ENCODE data around the gene NAT8L.

The NAT8L gene

GRCh38 chr4:2044542-2045517 lies 14.3 kb upstream of the NAT8L start:
- no peak for DNase-seq (ENCODE audit: low read depth, low spot score)
- H3K4me3 ChIP-seq (ENCODE audit: low read length), result no peak overlapping the region

GRCh38 chr4:2045518-2045951 lies 13.6 kb upstream of the NAT8L start:
- no peak for DNase-seq (ENCODE audit: low read depth, low spot score)

GRCh38 chr4:2046031-2046961 lies 12.8 kb upstream of the NAT8L start:
- no peak for DNase-seq (ENCODE audit: low read depth, low spot score)

More at GRCh38 chr4:2045518-2045951, 13.6 kb upstream of the NAT8L start:
- H3K4me3 ChIP-seq (ENCODE audit: low read length), result no peak overlapping the region

GRCh38 chr4:2047031-2047660 lies 12.0 kb upstream of the NAT8L start:
- no peak for DNase-seq (ENCODE audit: low read depth, low spot score)

More at GRCh38 chr4:2046031-2046961, 12.8 kb upstream of the NAT8L start:
- no peak overlapping the region for H3K4me3 ChIP-seq (ENCODE audit: low read length)

GRCh38 chr4:2047781-2048581 lies 11.1 kb upstream of the NAT8L start:
- no peak overlapping the region for H3K4me3 ChIP-seq (ENCODE audit: low read length)
- DNase-seq (ENCODE audit: low read depth, low spot score), result no peak

More at GRCh38 chr4:2047031-2047660, 12.0 kb upstream of the NAT8L start:
- H3K4me3 ChIP-seq (ENCODE audit: low read length), result no peak overlapping the region

GRCh38 chr4:2048831-2049230 lies 10.3 kb upstream of the NAT8L start:
- no peak overlapping the region for H3K4me3 ChIP-seq (ENCODE audit: low read length)
- no peak for DNase-seq (ENCODE audit: low read depth, low spot score)

GRCh38 chr4:2049381-2049780 lies 9.7 kb upstream of the NAT8L start:
- DNase-seq (ENCODE audit: low read depth, low spot score), result no peak
- H3K4me3 ChIP-seq (ENCODE audit: low read length), result no peak overlapping the region

GRCh38 chr4:2049811-2050210 lies 9.3 kb upstream of the NAT8L start:
- no peak for DNase-seq (ENCODE audit: low read depth, low spot score)
- no peak overlapping the region for H3K4me3 ChIP-seq (ENCODE audit: low read length)

- DNase-seq (ENCODE audit: low read depth, low spot score), result no peak
- H3K4me3 ChIP-seq (ENCODE audit: low read length), result no peak overlapping the region
Measured at GRCh38 chr4:2051086-2051485, 8.0 kb upstream of the NAT8L start.

GRCh38 chr4:2054217-2054616 lies 4.9 kb upstream of the NAT8L start:
- H3K4me3 ChIP-seq (ENCODE audit: low read length), result no peak overlapping the region
- DNase-seq (ENCODE audit: low read depth, low spot score), result no peak

- H3K4me3 ChIP-seq (ENCODE audit: low read length), result no peak overlapping the region
- DNase-seq (ENCODE audit: low read depth, low spot score), result no peak
Measured at GRCh38 chr4:2057382-2058065, 1.6 kb upstream of the NAT8L start.

GRCh38 chr4:2058264-2059045 lies 672 bp upstream of the NAT8L start:
- H3K4me3 ChIP-seq (ENCODE audit: low read length), result peak overlapping the region; percentile 51
- DNase-seq (ENCODE audit: low read depth, low spot score), result peak; percentile 33

GRCh38 chr4:2059726-2060602 lies 837 bp downstream of the NAT8L start:
- DNase-seq (ENCODE audit: low read depth, low spot score), result no peak
- peak overlapping the region; percentile 41 for H3K4me3 ChIP-seq (ENCODE audit: low read length)

- no peak for DNase-seq (ENCODE audit: low read depth, low spot score)
- H3K4me3 ChIP-seq (ENCODE audit: low read length), result no peak overlapping the region
Measured at GRCh38 chr4:2060611-2061185, 1.6 kb downstream of the NAT8L start.

GRCh38 chr4:2061186-2062131 lies 2.3 kb downstream of the NAT8L start:
- no peak overlapping the region for H3K4me3 ChIP-seq (ENCODE audit: low read length)

More at GRCh38 chr4:2061186-2062131, 2.3 kb downstream of the NAT8L start:
- DNase-seq (ENCODE audit: low read depth, low spot score), result no peak
